ENCODE measurements around the gene BHLHE40.

- no peak for TF ChIP-seq CTCF (IDR thresholded peaks at IDR 0.05)
- no peak for TF ChIP-seq POLR2A (IDR thresholded peaks at IDR 0.05)
These were observed 28.3 kb upstream of the BHLHE40 start for GRCh38 chr3:4950948-4951347.
